Endothelial cell of hepatic sinusoid (primary cell): ENCODE measurements around the gene AP3S2.
"Not testable (repeated sequence)": the region's sequence is repeated elsewhere in the genome, so short reads cannot be mapped to it uniquely, and the experiment has no call there.

Experiments used
- in situ Hi-C: cut with HindIII; loops from 2 replicates; pipeline ENCODE4 v1.10.0; 2017; ENCODE audit warnings: low sequenced_read_pairs

AP3S2 gene

GRCh38 chr15:89783111-89783860, 110.5 kb downstream of the AP3S2 start:
- in situ Hi-C loops = no loop called here

GRCh38 chr15:89782619-89782950, 111.2 kb downstream of the AP3S2 start:
- in situ Hi-C loops = not testable (repeated sequence)

GRCh38 chr15:89781891-89782618, 111.7 kb downstream of the AP3S2 start:
- in situ Hi-C loops = no loop called here

GRCh38 chr15:89781055-89781454, 112.7 kb downstream of the AP3S2 start:
- in situ Hi-C loops = no loop called here

- in situ Hi-C loops = no loop called here
Measured at GRCh38 chr15:89780601-89781000, 113.2 kb downstream of the AP3S2 start.
